Measurements from ENCODE around the gene NPFFR2.
"Not testable (repeated sequence)": the region's sequence is repeated elsewhere in the genome, so short reads cannot be mapped to it uniquely, and the experiment has no call there.

NPFFR2 gene

DNA sequence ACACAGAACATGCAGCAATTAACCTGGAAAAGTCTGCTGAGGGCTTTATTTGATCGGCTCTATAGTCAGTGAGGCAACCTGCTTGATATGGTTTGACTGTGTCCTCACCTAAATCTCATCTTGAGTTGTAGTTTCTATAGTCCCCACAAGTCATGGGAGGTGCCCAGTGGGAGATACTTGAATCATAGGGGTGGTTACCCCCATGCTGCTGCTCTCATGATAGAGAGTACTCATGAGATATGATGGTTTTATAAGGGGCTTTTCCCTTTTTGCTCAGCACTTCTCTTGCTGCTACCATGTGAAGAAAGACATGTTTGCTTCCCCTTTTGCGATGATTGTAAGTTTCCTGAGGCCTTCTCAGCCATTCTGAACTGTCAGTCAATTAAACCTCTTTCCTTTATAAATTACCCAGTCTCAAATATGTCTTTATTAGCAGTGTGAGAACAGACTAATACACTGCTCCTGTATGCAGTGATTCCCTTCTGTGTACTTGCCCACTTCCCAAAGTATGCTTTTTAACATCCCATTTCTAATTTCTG lies 78.2 kb downstream of the NPFFR2 start:
- peak; percentile 54 for FAIRE-seq
- TF ChIP-seq POU2F2 (IDR thresholded peaks at IDR 0.05; ENCODE audit: low read depth, low read length) = no peak
- DNase-seq (ENCODE audit: insufficient read length, low spot score) = no peak

DNA sequence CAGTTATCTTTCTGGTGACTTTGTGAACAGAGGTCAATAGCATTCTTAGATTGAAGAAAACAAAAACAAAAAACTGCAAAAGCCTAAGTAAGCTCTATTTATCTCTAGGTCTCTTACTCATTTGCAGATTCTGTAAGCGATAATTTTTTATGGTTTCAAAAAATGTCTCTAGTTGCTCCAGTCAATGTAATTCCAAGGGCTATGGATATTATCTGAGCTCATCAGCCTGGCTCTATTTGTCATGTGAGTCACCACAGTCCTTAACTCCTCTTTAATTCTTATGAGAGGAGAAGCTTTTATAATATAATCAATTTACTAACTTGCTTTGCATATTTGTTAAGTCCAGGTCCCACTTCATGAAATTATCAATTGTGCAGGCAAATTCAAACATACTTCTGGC lies 79.1 kb downstream of the NPFFR2 start:
- TF ChIP-seq PAX5 (IDR thresholded peaks at IDR 0.05; ENCODE audit: insufficient read depth, low read length, severe bottlenecking) (no peak), POLR2AphosphoS5 (IDR thresholded peaks at IDR 0.05; ENCODE audit: low read depth, low read length) (no peak), POLR2A (IDR thresholded peaks at IDR 0.05; ENCODE audit: low read depth, low read length) (no peak), TAF1 (IDR thresholded peaks at IDR 0.05; ENCODE audit: low read depth, low read length) (no peak), SPI1 (IDR thresholded peaks at IDR 0.05; ENCODE audit: low read depth, low read length) (no peak), POU2F2 (IDR thresholded peaks at IDR 0.05; ENCODE audit: low read depth, low read length) (no peak)
- DNase-seq (ENCODE audit: insufficient read length, low spot score) (no peak), FAIRE-seq (no peak)

DNA sequence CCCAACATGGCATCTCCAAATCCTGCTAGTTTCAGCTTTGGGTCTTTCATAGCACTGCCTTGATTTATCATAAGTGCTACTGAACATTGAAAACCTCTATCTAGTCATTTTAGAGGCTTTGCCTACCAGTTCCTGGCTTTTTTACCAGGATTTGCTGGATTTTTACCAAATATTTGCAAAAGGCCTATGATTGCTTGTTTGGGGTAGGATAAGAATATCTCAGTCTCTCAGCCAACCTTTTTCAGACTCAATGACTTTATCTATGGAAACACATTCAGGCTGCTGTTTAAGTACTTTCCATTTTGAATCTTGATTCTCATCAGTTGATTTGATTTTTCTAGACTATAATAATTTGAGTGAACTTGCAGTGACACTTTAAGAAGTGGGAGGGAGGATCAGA lies 80.1 kb downstream of the NPFFR2 start:
- no peak for FAIRE-seq
- no peak for DNase-seq (ENCODE audit: insufficient read length, low spot score)
- no peak for TF ChIP-seq TAF1 (IDR thresholded peaks at IDR 0.05; ENCODE audit: low read depth, low read length)
- TF ChIP-seq PAX5 (IDR thresholded peaks at IDR 0.05; ENCODE audit: insufficient read depth, low read length, severe bottlenecking) = no peak
- no peak for TF ChIP-seq POU2F2 (IDR thresholded peaks at IDR 0.05; ENCODE audit: low read depth, low read length)
- TF ChIP-seq POLR2AphosphoS5 (IDR thresholded peaks at IDR 0.05; ENCODE audit: low read depth, low read length) = no peak
- TF ChIP-seq SPI1 (IDR thresholded peaks at IDR 0.05; ENCODE audit: low read depth, low read length) = no peak
- TF ChIP-seq POLR2A (IDR thresholded peaks at IDR 0.05; ENCODE audit: low read depth, low read length) = no peak

GRCh38 chr4:72112514-72113156 lies 80.8 kb downstream of the NPFFR2 start:
- FAIRE-seq (peak; percentile 97), DNase-seq (ENCODE audit: insufficient read length, low spot score) (no peak)
- TF ChIP-seq PAX5 (IDR thresholded peaks at IDR 0.05; ENCODE audit: insufficient read depth, low read length, severe bottlenecking) (no peak), POU2F2 (IDR thresholded peaks at IDR 0.05; ENCODE audit: low read depth, low read length) (peak; percentile 43; the same call in 1 of the 2 replicates), SPI1 (IDR thresholded peaks at IDR 0.05; ENCODE audit: low read depth, low read length) (no peak), TAF1 (IDR thresholded peaks at IDR 0.05; ENCODE audit: low read depth, low read length) (no peak), POLR2AphosphoS5 (IDR thresholded peaks at IDR 0.05; ENCODE audit: low read depth, low read length) (no peak), POLR2A (IDR thresholded peaks at IDR 0.05; ENCODE audit: low read depth, low read length) (no peak)

GRCh38 chr4:72118017-72118416 lies 86.2 kb downstream of the NPFFR2 start:
- FAIRE-seq (no peak), DNase-seq (ENCODE audit: insufficient read length, low spot score) (no peak)
- TF ChIP-seq PAX5 (IDR thresholded peaks at IDR 0.05; ENCODE audit: insufficient read depth, low read length, severe bottlenecking) = no peak
- TF ChIP-seq SPI1 (IDR thresholded peaks at IDR 0.05; ENCODE audit: low read depth, low read length) = peak; percentile 88

- TF ChIP-seq POU2F2 (IDR thresholded peaks at IDR 0.05; ENCODE audit: low read depth, low read length) (no peak), POLR2AphosphoS5 (IDR thresholded peaks at IDR 0.05; ENCODE audit: low read depth, low read length) (no peak), TAF1 (IDR thresholded peaks at IDR 0.05; ENCODE audit: low read depth, low read length) (no peak), POLR2A (IDR thresholded peaks at IDR 0.05; ENCODE audit: low read depth, low read length) (no peak), SPI1 (IDR thresholded peaks at IDR 0.05; ENCODE audit: low read depth, low read length) (no peak), PAX5 (IDR thresholded peaks at IDR 0.05; ENCODE audit: insufficient read depth, low read length, severe bottlenecking) (no peak)
- no peak for FAIRE-seq
- DNase-seq (ENCODE audit: insufficient read length, low spot score) = no peak
Observed at GRCh38 chr4:72119946-72120345, 88.1 kb downstream of the NPFFR2 start.

- FAIRE-seq (no peak), DNase-seq (ENCODE audit: insufficient read length, low spot score) (no peak)
- TF ChIP-seq POLR2AphosphoS5 (IDR thresholded peaks at IDR 0.05; ENCODE audit: low read depth, low read length) = no peak
- TF ChIP-seq POLR2A (IDR thresholded peaks at IDR 0.05; ENCODE audit: low read depth, low read length) = no peak
- no peak for TF ChIP-seq SPI1 (IDR thresholded peaks at IDR 0.05; ENCODE audit: low read depth, low read length)
- TF ChIP-seq TAF1 (IDR thresholded peaks at IDR 0.05; ENCODE audit: low read depth, low read length) = no peak
- no peak for TF ChIP-seq POU2F2 (IDR thresholded peaks at IDR 0.05; ENCODE audit: low read depth, low read length)
- TF ChIP-seq PAX5 (IDR thresholded peaks at IDR 0.05; ENCODE audit: insufficient read depth, low read length, severe bottlenecking) = no peak
Observed at GRCh38 chr4:72128741-72129140, 96.9 kb downstream of the NPFFR2 start.

DNA sequence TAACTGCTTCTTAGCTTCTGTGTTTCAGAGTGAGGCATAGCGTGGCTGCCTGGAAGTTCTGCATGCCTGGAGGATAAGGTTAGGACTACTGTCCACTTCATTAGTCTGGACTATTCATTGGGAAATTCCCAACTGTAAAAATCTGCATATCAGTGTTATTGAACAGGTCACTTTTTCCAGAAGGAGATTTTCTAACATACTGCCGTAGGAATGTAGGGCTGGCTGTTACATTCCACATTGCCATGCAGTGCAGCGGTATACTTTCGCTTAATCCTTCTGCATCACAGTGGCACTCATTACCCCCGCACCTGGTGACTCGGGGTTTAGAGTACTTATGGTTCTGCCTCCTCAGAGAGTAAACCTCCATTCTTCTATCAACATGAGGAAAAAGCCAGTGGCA lies 104.6 kb downstream of the NPFFR2 start:
- no peak for FAIRE-seq
- TF ChIP-seq POU2F2 (IDR thresholded peaks at IDR 0.05; ENCODE audit: low read depth, low read length) (no peak), PAX5 (IDR thresholded peaks at IDR 0.05; ENCODE audit: insufficient read depth, low read length, severe bottlenecking) (no peak), POLR2AphosphoS5 (IDR thresholded peaks at IDR 0.05; ENCODE audit: low read depth, low read length) (no peak)
- no peak for DNase-seq (ENCODE audit: insufficient read length, low spot score)

- not testable (repeated sequence) for FAIRE-seq; DNase-seq (ENCODE audit: insufficient read length, low spot score)
Observed at GRCh38 chr4:72139997-72140396, 108.2 kb downstream of the NPFFR2 start.

- no peak for FAIRE-seq
- no peak for DNase-seq (ENCODE audit: insufficient read length, low spot score)
- TF ChIP-seq SPI1 (IDR thresholded peaks at IDR 0.05; ENCODE audit: low read depth, low read length) = no peak
- no peak for TF ChIP-seq PAX5 (IDR thresholded peaks at IDR 0.05; ENCODE audit: insufficient read depth, low read length, severe bottlenecking)
- no peak for TF ChIP-seq POLR2AphosphoS5 (IDR thresholded peaks at IDR 0.05; ENCODE audit: low read depth, low read length)
Observed at GRCh38 chr4:72144241-72144640, 112.4 kb downstream of the NPFFR2 start.

GRCh38 chr4:72152731-72153130 lies 120.9 kb downstream of the NPFFR2 start:
- no peak for DNase-seq (ENCODE audit: insufficient read length, low spot score)
- TF ChIP-seq TAF1 (IDR thresholded peaks at IDR 0.05; ENCODE audit: low read depth, low read length) (no peak), POLR2AphosphoS5 (IDR thresholded peaks at IDR 0.05; ENCODE audit: low read depth, low read length) (no peak), PAX5 (IDR thresholded peaks at IDR 0.05; ENCODE audit: insufficient read depth, low read length, severe bottlenecking) (no peak), POLR2A (IDR thresholded peaks at IDR 0.05; ENCODE audit: low read depth, low read length) (no peak)
- FAIRE-seq = no peak

GRCh38 chr4:72153634-72154033 lies 121.8 kb downstream of the NPFFR2 start:
- not testable (repeated sequence) for FAIRE-seq

DNA sequence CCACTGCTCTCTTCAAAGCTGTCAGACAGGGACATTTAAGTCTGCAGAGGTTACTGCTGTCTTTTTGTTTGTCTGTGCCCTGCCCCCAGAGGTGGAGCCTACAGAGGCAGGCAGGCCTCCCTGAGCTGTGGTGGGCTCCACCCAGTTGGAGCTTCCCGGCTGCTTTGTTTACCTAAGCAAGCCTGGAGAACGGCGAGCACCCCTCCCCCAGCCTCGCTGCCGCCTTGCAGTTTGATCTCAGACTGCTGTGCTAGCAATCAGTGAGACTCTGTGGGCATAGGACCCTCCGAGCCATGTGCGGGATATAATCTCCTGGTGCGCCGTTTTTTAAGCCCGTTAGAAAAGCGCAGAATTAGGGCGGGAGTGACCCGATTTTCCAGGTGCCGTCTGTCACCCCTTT lies 137.5 kb downstream of the NPFFR2 start:
- DNase-seq (ENCODE audit: insufficient read length, low spot score); FAIRE-seq: not testable (repeated sequence)

More at GRCh38 chr4:72153634-72154033, 121.8 kb downstream of the NPFFR2 start:
- DNase-seq (ENCODE audit: insufficient read length, low spot score) = not testable (repeated sequence)
